KG1 (cell line): ENCODE data around the gene SLC9B2.

ENCODE experiments used
- DNase-seq: peaks from one replicate; lab custom pipeline; 2025; lab: John Stamatoyannopoulos, UW

The SLC9B2 gene, protein sequence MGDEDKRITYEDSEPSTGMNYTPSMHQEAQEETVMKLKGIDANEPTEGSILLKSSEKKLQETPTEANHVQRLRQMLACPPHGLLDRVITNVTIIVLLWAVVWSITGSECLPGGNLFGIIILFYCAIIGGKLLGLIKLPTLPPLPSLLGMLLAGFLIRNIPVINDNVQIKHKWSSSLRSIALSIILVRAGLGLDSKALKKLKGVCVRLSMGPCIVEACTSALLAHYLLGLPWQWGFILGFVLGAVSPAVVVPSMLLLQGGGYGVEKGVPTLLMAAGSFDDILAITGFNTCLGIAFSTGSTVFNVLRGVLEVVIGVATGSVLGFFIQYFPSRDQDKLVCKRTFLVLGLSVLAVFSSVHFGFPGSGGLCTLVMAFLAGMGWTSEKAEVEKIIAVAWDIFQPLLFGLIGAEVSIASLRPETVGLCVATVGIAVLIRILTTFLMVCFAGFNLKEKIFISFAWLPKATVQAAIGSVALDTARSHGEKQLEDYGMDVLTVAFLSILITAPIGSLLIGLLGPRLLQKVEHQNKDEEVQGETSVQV

DNA sequence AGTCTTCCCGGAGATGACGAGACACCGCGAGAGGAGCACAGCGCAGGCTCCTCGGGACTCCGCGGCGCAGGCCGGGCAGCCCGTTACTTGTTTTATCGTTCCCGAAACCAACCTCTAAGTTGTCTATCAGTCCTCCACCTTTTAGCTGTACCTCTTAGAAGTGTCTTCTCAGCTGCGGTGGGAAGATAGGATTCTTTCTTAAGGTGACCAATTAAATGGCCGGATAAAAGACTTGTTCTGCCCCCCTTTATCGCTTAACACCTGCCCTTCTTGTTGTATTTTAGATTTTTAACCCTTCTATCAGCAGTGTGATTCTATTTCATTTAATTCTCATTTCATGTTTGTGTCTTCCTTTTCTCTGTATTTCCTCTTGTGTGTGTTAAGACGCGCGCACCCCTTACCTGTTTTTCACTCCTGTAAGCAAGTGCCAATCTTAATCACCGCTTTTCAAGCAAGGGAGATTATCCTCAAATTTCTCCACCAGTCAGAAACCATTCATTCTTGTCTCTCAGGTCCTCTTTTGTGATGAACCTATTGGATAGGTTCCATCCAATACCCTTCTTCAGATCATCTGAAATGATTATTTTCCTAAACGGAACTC, at the start of gene SLC9B2:
SLC9B2 (minus strand) TSS at position 15 of the 601 bp plus-strand sequence. CDS start 9,211 bp downstream, outside the sequence.
- DNase-seq, result no peak

- no peak for DNase-seq
Observed at GRCh38 chr4:103126126-103126525, 49.6 kb upstream of the SLC9B2 start.

- no peak for DNase-seq
Observed at GRCh38 chr4:103123114-103123513, 46.6 kb upstream of the SLC9B2 start.

DNA sequence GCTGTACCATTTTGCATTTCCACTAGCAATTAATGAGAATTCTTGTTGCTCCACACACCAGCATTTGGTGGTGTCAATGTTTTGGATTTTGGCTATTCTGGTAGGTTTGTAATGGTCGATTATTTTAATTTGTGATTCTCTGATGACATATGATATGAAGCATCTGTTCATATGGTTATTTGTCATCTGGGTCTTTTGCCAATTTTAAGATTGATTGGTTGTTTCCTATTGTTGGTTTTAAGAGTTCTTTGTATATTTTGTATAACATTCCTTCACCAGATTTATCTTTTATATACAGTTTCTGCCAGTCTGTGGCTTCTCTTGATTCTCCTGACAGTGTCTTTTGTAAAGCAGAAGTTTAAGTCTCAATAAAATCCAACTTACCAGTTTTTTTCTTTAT, 41.6 kb upstream of the SLC9B2 start:
- DNase-seq, result no peak

GRCh38 chr4:103111598-103111997, 35.0 kb upstream of the SLC9B2 start:
- no peak for DNase-seq

DNA sequence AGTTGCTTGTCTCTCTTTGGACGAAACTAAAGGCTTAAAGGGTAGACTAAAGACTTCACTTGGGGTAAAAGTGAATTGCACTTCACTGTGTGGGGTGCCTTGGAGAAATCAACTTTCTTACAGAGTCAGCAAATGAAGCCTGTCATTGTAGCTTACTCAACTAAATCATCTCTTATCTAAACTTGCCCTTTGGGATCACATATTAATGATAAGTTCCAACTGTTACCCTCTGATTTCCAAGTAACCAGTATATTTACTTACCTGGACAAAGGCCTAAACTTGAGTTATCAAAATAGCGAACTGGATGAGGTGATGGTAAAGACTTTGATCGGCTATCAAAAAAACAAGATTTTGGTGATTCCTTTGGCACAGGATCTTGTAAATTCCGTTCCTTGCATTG, 32.0 kb upstream of the SLC9B2 start:
- DNase-seq, result no peak

DNA sequence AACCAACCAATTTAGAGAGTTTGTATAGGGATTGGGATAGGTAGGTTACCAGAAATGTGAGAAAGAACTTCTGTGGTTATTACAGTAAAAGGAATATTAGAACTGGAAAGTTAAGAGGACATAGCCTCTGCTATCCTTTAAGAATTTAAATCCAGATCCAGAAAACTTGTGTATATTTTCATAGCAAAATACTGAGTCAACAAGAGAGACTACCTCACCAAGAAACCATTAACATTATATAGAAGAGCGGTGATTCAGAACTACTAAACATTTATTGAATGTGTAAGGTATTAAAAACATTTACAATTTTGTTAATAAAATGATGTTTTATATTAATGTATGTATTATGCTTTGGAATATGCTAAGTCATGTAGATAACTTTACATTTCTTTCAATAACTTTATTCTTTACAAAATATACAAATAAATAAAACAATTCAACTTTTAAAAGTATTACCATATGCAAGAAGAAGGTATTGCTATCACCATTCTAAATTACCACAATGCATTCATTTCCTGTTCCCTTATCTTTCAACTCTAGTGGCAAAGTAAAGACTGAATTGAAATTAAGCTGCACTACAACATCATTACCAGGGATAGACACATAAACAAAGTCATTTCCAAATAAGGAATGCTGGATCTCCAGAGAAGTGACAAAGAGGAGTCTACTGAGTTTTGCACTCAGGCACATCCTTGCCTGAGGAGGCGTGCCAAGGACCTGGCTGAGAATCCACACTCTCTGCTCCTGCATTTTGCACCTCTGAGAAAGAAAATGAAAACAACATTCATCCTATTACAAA, 29.2 kb upstream of the SLC9B2 start:
- no peak for DNase-seq

DNA sequence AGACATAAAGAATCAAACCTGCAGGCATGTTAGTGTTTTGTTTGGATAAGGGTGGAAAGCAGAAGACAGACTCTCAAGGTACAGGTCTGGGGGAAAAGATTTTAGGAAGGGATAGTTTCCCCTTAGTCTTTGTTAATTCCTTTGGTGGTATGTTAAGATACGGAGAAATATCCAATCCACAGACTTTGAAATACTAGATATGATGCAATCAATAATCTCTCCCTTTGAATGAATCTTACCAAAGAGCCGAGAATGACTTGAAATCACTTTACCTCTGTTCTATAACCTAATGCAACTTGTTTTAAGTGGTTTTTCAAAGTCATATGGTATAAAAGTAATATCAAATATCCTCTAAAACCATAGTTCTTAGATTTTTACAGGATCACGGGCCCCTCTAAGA, 28.3 kb upstream of the SLC9B2 start:
- no peak for DNase-seq

GRCh38 chr4:103100691-103101090, 24.1 kb upstream of the SLC9B2 start:
- DNase-seq, result no peak

- DNase-seq, result peak; percentile 70
Observed at GRCh38 chr4:103099691-103100392, 23.3 kb upstream of the SLC9B2 start, which contains the start of gene BDH2. Gene BDH2 (minus strand): TSS chr4:103099834. CDS start chr4:103096254, 3,580 bp downstream.

GRCh38 chr4:103098756-103099440, 22.3 kb upstream of the SLC9B2 start:
- DNase-seq, result no peak

DNA sequence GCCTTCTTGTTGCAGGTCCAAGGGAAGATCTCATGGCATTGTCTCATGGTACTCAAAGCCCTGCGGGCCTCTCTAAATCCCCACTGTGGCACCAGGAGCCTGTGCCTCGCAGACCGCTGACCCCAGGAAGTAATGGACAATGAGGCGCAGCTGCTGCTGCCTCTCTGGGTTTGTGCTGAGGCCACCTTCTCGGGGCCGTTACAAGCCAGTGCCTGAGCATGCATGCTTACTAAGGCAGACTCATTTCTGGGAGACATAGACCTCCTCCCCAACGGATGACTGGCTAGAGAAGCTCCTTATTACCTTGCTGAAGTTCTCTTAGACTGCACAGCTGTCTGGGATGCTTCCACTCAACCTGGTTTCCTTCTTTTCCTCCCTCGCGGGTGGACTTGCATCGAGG, 21.8 kb upstream of the SLC9B2 start:
- DNase-seq, result no peak

- no peak for DNase-seq
Observed at GRCh38 chr4:103097112-103097511, 20.6 kb upstream of the SLC9B2 start.

DNA sequence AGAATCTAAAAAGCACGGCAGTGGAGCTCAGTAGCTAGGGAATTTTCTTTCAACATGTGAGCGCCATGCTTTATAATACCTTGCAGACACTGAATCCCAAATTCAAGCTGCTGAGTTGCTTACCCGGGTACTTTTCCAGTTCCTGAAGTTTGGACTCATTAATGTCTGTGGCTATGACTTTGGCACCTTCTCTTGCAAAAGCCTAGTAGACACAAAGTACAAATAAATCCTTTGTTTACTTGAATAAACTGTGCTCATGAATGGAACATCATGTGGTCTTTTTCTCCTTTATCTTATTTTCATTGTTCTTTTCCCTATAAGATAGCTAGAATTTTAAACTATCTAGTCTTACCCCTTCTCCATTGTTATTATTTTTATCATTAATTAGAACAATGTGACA, 18.5 kb upstream of the SLC9B2 start:
- no peak for DNase-seq

GRCh38 chr4:103092245-103092644, 15.7 kb upstream of the SLC9B2 start:
- no peak for DNase-seq

GRCh38 chr4:103091601-103092223, 15.2 kb upstream of the SLC9B2 start:
- peak; percentile 26 for DNase-seq

GRCh38 chr4:103089481-103089880, 12.9 kb upstream of the SLC9B2 start:
- DNase-seq, result no peak

DNA sequence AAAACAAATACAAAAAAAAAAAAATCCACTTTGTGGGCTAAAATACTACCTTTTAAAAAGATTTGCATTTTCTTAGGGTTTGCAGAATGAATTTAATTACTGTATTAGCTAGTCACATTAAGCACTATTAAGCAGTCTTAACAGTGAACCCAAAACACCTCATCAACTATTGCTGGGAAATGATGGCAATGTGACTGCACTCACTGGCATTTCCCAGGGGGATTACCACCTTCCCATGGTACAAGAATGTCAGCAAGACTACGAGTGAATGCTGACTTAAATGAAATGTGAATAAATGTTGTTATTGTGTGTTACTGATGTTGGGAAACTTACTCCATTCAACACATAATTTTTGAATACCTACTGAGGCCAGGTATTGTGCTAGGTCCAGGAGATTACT, 10.0 kb upstream of the SLC9B2 start:
- no peak for DNase-seq

GRCh38 chr4:103085555-103086196, 9.1 kb upstream of the SLC9B2 start:
- DNase-seq, result no peak

DNA sequence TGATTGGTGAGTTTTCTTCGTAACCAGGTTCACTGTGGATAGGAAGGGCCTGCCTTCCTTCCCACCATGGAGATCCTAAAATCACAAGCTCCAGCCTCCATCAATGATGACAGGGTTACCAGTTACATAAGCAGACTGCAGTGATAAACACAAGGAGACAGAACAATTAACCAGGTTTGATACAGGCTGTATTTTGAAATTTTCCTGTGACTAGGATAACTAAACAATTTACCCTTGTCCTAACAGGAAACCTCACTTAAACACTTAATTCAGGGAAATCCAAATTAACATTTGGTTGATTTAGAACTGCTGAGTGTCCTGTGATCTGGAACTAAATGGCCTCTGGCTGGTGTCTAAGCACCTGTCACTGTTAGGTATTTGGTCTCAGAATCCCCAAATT, 3.1 kb upstream of the SLC9B2 start:
- no peak for DNase-seq
